ENCODE data around the gene CD2AP. TPM values are rescaled to one million over a fixed set of nuclear protein-coding genes. Genes with fewer than 3 reads are reported as not detected.
"Not testable (repeated sequence)": the region's sequence is repeated elsewhere in the genome, so short reads cannot be mapped to it uniquely, and the experiment has no call there.

Gene CD2AP
- total and polyA plus RNA-seq, 2 experiments from 2014 or later: 9.8 to 19.2 TPM

DNA sequence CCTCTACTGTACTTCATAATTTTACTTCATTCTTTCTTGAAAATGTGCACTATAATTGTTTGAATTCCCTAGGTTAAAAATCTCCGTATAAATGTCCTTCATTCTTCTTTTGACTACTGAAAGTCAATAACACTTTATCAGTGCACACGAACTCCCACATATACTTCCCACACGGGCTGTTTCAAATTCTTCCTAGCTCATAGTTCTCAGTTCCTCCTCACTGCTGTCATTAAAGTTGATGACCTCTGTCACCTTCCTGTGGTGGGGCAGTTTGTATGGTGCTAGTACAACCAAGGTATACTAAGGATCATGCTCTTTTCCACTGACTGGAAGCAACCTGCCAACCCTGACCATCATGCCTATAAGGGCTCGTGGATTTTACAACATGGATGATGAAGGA is 40.0 kb upstream of the CD2AP start:
- TF ChIP-seq, protein P1, sequence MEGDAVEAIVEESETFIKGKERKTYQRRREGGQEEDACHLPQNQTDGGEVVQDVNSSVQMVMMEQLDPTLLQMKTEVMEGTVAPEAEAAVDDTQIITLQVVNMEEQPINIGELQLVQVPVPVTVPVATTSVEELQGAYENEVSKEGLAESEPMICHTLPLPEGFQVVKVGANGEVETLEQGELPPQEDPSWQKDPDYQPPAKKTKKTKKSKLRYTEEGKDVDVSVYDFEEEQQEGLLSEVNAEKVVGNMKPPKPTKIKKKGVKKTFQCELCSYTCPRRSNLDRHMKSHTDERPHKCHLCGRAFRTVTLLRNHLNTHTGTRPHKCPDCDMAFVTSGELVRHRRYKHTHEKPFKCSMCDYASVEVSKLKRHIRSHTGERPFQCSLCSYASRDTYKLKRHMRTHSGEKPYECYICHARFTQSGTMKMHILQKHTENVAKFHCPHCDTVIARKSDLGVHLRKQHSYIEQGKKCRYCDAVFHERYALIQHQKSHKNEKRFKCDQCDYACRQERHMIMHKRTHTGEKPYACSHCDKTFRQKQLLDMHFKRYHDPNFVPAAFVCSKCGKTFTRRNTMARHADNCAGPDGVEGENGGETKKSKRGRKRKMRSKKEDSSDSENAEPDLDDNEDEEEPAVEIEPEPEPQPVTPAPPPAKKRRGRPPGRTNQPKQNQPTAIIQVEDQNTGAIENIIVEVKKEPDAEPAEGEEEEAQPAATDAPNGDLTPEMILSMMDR (IDR thresholded peaks at IDR 0.05; ENCODE audit: low read depth, low read length): no peak
- Histone ChIP-seq H3K27ac (no peak overlapping the region), H3K4me3 (no peak overlapping the region), H3K27me3 (no peaks in the 10 kb centered on the region), H3K4me1 (ENCODE audit: low read depth) (no peaks in the 10 kb centered on the region), H3K36me3 (no peaks in the 10 kb centered on the region), H3K9me3 (ENCODE audit: low read depth) (no peaks in the 10 kb centered on the region)
- DNase-seq (ENCODE audit: low read depth in 1 of 2, low spot score in 1 of 2): no peak

DNA sequence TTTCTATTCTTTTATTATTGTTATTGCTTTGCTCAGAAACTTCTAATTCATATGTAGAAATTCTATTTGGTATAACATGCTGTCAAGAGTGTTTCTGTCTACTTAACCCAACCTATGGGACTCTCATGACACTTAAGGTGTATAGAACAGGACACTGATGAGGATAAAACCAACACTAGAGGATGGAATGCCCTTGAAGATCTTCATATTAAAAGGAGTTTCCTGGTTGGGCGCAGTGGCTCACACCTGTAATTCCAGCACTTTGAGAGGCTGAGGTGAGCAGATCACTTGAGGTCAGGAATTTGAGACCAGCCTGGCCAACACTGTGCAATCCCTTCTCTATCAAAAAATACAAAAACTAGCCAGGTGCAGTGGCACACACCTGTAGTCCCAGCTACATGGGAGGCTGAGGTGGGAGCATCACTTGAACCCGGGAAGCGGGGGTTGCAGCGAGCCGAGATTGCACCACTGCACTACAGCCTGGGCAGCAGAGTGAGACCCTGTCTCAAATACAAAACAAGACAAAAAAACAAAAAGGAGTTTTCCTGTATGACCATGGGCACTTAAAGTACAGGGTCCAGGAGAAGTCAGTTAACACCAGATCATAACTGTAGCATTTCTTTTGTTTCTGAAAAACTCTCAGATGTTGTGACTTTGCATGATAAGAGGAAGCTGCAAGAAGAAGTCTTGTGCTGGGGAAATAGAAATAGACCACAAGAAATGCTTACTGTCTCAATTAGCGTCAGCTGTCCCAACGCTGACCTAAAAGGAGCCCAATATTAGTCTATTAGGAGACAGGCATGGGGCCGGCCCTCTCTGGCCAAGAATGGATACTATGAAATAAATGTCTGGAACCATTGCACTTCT is 38.9 kb upstream of the CD2AP start:
- Histone ChIP-seq H3K4me3 (no peak overlapping the region), H3K9me3 (ENCODE audit: low read depth) (no peaks in the 10 kb centered on the region), H3K27ac (no peak overlapping the region), H3K36me3 (no peaks in the 10 kb centered on the region), H3K27me3 (no peaks in the 10 kb centered on the region), H3K4me1 (ENCODE audit: low read depth) (no peaks in the 10 kb centered on the region)
- DNase-seq (ENCODE audit: low read depth in 1 of 2, low spot score in 1 of 2): no peak
- TF ChIP-seq, protein P1 (IDR thresholded peaks at IDR 0.05; ENCODE audit: low read depth, low read length): no peak

DNA sequence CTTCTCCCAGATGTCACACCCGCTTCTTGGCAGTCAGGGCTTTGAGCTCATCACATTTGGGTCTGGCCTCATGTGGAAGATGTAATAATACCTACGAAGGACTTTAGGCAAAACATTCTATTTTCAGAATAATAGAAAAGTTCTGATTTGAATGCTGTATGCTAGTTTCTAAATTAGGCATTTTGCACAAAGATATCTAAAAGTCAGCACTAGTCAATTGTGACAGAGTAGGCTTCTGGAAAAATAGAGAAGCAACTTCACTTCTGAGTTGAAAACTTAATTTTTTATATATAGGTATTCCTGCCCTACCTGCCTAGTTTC is 38.3 kb upstream of the CD2AP start:
- no peak for DNase-seq (ENCODE audit: low read depth in 1 of 2, low spot score in 1 of 2)
- no peaks in the 10 kb centered on the region for H3K4me1 ChIP-seq (ENCODE audit: low read depth)
- no peaks in the 10 kb centered on the region for H3K36me3 ChIP-seq
- no peak overlapping the region for H3K27ac ChIP-seq
- TF ChIP-seq, protein P1 (IDR thresholded peaks at IDR 0.05; ENCODE audit: low read depth, low read length): no peak
- no peaks in the 10 kb centered on the region for H3K27me3 ChIP-seq
- no peak overlapping the region for H3K4me3 ChIP-seq
- H3K9me3 ChIP-seq (ENCODE audit: low read depth): no peaks in the 10 kb centered on the region

DNA sequence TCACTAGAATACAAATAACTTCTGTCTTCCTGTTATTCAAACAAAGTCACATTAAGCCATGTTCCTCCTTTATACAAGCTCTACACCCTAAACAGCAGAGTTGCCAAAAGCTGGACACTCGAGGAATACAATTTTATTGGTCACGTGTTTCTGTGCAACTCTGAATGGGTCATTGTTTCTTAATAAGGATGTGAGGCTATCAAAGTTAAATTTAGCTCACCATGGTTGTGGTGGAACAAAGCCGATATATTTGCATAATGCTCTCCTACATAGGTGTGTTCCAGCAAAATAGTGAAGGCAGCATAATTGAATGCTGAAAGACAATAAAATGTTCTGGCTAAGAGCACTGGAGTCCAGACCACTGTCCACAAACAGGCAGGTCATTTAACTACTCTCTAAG is 36.9 kb upstream of the CD2AP start:
- TF ChIP-seq, protein P1 (IDR thresholded peaks at IDR 0.05; ENCODE audit: low read depth, low read length): no peak
- Histone ChIP-seq H3K27me3 (no peaks in the 10 kb centered on the region), H3K9me3 (ENCODE audit: low read depth) (no peaks in the 10 kb centered on the region), H3K4me3 (no peak overlapping the region), H3K36me3 (no peaks in the 10 kb centered on the region), H3K27ac (no peak overlapping the region), H3K4me1 (ENCODE audit: low read depth) (no peaks in the 10 kb centered on the region)
- no peak for DNase-seq (ENCODE audit: low read depth in 1 of 2, low spot score in 1 of 2)

DNA sequence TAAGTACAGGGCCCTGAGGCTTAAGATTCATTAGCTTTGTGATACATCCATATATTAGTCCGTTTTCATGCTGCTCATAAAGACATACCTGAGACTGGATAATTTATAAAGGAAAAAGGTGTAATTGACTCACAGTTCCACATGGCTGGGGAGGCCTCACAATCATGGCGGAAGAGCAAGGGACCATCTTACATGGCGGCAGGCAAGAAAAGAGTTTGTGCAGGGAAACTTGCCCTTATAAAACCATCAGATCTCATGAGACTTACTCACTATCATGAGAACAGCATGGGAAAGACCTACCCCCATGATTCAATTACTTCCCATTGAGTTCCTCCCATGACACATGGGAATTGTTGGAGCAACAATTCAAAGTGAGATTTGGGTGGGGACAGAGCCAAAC is 32.6 kb upstream of the CD2AP start:
- H3K4me3 ChIP-seq; H3K4me1 ChIP-seq (ENCODE audit: low read depth); H3K9me3 ChIP-seq (ENCODE audit: low read depth); H3K36me3 ChIP-seq; H3K27ac ChIP-seq; DNase-seq (ENCODE audit: low read depth in 1 of 2, low spot score in 1 of 2); H3K27me3 ChIP-seq: not testable (repeated sequence)

DNA sequence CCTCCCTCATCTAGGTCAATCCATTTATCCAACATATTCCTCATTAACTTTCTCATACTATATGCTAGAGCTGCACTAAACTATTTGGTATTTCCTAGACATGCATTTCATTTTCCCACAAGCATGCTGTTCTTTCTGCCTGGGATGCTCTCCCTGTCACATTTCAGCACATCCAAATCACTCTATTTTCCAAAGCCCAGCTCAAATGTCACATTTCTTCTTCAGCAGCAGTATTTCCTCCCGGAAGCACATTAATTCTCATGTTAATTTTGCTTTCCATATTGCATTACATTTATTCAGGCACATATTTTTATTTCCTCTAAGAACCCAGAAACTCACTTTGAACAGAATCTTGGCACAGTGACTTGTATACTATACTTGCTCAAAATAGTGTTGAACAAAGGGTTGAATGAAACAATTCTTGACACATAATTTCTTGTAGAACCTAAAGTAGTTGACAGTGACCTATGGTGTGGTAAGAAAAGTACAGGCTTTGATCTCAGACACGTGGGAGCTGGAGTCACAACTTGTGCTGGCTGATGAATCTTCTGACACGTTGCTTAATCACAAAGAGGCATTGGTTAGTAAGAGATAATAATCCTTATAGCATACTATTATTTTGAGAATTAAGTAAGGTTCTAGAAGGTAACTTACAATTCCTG is 30.8 kb upstream of the CD2AP start:
- Histone ChIP-seq H3K4me1 (ENCODE audit: low read depth) (no peaks in the 10 kb centered on the region), H3K9me3 (ENCODE audit: low read depth) (no peaks in the 10 kb centered on the region), H3K4me3 (no peak overlapping the region), H3K27me3 (no peaks in the 10 kb centered on the region), H3K36me3 (no peaks in the 10 kb centered on the region), H3K27ac (no peak overlapping the region)
- TF ChIP-seq, protein P1 (IDR thresholded peaks at IDR 0.05; ENCODE audit: low read depth, low read length): no peak
- DNase-seq (ENCODE audit: low read depth in 1 of 2, low spot score in 1 of 2): peak in 1 of 2 donors; percentile 9

Data from cardiac muscle cell (in vitro differentiated cells and primary cell).